Loucy (cell line): ENCODE measurements around the gene ALMS1.

Experiments
- EZH2phosphoT487 ChIP-seq: fragments of 200-600 bp; IDR thresholded peaks from 2 replicates; pipeline ENCODE4 v1.6.1; 2018; ENCODE audit warnings: antibody characterized with exemption, mild to moderate bottlenecking, moderate library complexity, borderline replicate concordance
- TF ChIP-seq, protein P1 (sequence below): fragments of 200-600 bp; sonication (generic); conservative IDR thresholded peaks from 2 replicates; pipeline ENCODE4 v1.5.1; 2014; ENCODE audit warnings: mild to moderate bottlenecking, antibody characterized with exemption, low read length

DNA sequence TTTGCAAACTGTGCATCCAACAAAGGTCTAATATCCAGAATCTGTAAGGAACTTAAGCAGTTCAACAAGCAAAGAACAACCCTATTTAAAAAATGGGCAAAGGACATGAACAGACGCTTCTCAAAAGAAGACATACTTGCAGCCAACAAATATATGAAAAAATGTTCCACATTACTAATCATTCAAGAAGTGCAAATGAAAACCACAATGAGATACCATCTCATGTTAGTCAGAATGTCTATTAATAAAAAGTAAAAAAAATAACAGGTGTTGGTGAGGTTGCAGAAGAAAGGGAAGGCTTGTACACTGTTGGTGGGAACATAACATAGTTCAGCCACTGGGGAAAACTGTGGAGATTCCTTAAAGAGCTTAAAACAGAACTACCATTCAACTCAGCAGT, 130.4 kb downstream of the ALMS1 start:
- TF ChIP-seq EZH2phosphoT487: no peak
- TF ChIP-seq, protein P1, sequence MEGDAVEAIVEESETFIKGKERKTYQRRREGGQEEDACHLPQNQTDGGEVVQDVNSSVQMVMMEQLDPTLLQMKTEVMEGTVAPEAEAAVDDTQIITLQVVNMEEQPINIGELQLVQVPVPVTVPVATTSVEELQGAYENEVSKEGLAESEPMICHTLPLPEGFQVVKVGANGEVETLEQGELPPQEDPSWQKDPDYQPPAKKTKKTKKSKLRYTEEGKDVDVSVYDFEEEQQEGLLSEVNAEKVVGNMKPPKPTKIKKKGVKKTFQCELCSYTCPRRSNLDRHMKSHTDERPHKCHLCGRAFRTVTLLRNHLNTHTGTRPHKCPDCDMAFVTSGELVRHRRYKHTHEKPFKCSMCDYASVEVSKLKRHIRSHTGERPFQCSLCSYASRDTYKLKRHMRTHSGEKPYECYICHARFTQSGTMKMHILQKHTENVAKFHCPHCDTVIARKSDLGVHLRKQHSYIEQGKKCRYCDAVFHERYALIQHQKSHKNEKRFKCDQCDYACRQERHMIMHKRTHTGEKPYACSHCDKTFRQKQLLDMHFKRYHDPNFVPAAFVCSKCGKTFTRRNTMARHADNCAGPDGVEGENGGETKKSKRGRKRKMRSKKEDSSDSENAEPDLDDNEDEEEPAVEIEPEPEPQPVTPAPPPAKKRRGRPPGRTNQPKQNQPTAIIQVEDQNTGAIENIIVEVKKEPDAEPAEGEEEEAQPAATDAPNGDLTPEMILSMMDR: no peak
